Erythroblast (primary cell): ENCODE data around the gene C14orf119.

Source experiments
- GATA1 ChIP-seq: IDR thresholded peaks from 2 replicates; pipeline ENCODE4 v1.6.1; 2011; ENCODE audit warnings: low read depth, mild to moderate bottlenecking, control low read depth, low read length, moderate library complexity
- POLR2A ChIP-seq: IDR thresholded peaks from 2 replicates; pipeline ENCODE4 v1.6.1; 2011; ENCODE audit warnings: mild to moderate bottlenecking, low read length

DNA sequence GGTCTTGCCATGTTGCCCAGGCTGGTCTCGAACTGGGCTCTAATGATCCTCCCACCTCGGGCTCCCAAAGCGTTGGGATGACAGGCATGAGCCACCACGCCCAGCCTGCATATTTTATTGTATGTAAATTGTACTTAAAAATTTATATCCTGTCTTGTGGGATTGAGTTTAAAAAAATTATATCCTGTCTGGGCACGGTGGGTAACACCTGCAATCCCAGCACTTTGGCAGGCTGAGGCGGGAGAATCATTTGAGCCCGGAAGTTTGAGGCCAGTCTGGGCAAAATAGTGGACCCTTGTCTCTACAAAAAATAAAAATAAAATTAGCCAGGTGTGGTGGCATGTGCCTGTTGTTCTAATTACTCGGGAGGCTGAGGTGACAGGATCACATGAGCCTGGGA, 37.7 kb downstream of the C14orf119 start:
- TF ChIP-seq POLR2A (no peak), GATA1 (no peak)
